HG03558 (cell line): Measurements from ENCODE around the gene PFAS.
"Not testable (repeated sequence)": the region's sequence is repeated elsewhere in the genome, so short reads cannot be mapped to it uniquely, and the experiment has no call there.

ENCODE experiments used
- ATAC-seq: cut with Tn5 transposase; IDR thresholded peaks from one replicate; pipeline ENCODE4 v1.9.1; 2021; ENCODE audit warnings: moderate number of reproducible peaks; ENCODE audit not compliant: unreplicated experiment; ENCODE audit errors: extremely low read depth

PFAS gene

DNA sequence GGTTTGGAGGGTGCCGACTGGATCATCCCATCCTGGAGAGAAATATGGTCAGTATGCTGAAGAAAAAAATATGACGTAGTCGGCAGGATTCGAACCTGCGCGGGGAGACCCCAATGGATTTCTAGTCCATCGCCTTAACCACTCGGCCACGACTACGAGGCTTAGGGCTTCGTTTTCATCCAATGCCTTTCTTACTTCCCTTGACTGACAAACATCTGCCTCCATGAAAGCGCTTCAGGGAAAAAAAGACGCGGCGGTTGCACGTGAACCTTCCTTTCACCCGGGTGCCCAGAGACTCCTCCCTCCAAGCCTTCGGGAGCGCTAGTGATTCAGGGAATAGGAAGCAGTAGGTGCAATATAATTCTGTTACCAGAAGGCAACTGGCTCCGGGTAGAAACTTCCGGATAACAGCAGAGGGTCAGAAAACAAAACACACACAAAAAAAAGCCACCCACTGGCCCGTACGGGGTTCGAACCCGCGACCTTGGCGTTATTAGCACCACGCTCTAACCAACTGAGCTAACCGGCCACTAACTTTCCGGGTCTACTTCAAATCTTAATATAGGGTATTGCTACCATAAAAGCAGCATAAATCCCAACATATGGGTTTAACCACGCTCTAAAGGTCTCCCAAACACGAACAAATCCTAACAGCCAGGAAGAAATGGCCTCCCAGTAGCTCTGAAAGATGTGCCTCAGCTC, 22.4 kb upstream of the PFAS start:
- no peak for ATAC-seq

GRCh38 chr17:8227238-8227581, 21.9 kb upstream of the PFAS start:
- ATAC-seq, result no peak

- ATAC-seq, result no peak
Observed at GRCh38 chr17:8231701-8232100, 17.4 kb upstream of the PFAS start.

GRCh38 chr17:8234361-8235270, 14.5 kb upstream of the PFAS start:
- ATAC-seq, result no peak

GRCh38 chr17:8235676-8236075, 13.4 kb upstream of the PFAS start:
- ATAC-seq, result no peak

DNA sequence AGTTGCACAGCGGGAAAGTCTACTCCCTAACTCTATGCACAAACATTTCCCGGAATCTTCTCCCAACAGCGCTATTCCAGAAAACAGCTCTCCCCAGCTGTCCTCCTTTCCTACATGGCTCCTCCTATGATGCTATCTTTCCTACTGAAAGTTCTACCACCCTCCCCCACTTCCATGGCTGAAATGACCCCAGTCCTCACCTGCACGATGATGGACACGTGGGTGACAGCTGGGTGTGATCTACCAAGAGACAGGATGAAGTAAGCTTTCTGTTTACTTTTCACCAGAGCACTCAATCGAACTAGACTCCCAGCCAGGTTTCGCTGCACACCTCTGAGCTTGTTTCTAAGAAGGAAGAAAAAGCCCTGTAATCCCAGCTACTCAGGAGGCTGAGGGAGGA, 11.9 kb upstream of the PFAS start:
- ATAC-seq, result no peak

DNA sequence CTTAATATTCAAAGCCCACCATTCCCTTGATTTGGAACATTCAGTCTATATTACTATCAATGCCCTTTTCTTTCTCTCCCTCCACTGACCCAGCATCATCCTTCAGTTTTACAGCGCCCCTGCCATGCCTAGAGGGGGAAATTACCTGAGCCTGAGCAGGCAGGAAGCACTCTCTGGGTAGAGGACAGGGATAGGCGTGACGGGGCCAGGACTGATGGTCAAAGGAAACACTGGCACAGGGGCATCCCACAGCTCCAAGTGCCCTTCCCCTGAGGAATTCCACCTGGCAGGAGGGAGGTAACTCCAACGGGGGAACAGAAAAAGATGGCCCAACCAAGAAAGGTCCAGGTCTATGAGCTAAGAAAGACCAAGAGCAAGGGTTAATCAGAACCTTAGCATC, 11.2 kb upstream of the PFAS start:
- no peak for ATAC-seq

DNA sequence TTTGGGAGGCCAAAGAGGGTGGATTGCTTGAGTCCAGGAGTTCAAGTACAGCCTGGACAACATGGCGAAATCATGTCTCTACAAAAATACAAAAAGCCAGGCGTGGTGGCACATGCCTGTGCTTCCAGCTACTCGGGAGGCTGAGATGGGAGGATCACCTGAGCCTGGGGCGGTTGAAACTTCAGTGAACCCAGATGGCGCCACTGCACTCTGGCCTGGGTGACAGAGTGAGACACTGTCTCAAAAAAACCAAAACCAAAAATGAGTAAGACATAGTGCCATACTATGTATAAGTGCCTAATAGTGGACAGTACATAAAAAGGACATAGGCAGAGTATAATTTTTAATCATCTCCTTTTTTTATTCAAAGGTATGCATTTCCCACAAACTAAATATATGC, 5.3 kb upstream of the PFAS start:
- ATAC-seq, result no peak

- no peak for ATAC-seq
Observed at GRCh38 chr17:8244768-8245167, 4.3 kb upstream of the PFAS start.

GRCh38 chr17:8249621-8250500, 772 bp downstream of the PFAS start:
- ATAC-seq, result no peak

- not testable (repeated sequence) for ATAC-seq
Observed at GRCh38 chr17:8251411-8251810, 2.3 kb downstream of the PFAS start.

DNA sequence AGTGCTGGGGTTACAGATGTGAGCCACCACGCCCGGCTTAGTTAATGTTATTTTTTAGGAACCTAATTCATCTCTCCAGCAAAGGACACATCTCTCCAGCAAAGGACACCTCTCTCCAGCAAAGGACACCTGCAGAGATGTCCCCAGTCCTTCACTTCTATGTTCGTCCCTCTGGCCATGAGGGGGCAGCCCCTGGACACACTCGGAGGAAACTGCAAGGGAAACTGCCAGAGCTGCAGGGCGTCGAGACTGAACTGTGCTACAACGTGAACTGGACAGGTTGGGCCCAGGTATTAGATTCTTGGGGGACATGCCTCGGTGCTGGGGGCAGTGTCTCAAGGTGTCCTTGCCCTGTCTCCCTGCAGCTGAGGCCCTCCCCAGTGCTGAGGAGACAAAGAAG, 4.7 kb downstream of the PFAS start:
- no peak for ATAC-seq

DNA sequence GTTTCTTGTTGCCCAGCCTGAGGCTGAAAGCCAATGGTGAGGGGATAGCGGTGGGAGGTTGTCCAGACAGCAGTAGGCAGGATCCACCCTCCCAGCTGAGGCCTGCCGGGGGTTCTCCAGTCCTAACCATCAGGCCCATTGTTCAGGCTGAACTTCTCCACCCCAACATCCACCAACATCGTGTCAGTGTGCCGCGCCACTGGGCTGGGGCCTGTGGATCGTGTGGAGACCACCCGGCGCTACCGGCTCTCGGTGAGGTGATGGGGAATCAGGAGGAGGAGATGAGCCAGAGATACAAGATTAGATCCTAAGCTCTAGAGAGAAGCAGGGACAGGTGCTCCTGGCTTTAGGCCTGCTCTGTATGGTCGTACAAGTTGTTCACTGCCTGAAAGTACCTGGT, 5.8 kb downstream of the PFAS start:
- no peak for ATAC-seq

DNA sequence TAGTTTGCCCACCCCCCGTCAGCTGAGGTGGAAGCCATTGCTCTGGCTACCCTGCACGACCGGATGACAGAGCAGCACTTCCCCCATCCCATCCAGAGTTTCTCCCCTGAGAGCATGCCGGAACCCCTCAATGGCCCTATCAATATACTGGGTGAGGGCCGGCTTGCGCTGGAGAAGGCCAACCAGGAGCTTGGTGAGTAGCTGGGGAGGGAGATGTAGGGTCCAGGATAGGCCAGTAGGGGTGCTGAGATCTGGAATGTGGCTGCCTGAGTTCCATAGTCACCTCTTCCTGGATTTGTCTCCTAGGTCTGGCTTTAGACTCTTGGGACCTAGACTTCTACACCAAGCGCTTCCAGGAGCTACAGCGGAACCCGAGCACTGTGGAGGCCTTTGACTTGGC, 6.4 kb downstream of the PFAS start:
- no peak for ATAC-seq

- no peak for ATAC-seq
Observed at GRCh38 chr17:8256291-8256690, 7.2 kb downstream of the PFAS start.

DNA sequence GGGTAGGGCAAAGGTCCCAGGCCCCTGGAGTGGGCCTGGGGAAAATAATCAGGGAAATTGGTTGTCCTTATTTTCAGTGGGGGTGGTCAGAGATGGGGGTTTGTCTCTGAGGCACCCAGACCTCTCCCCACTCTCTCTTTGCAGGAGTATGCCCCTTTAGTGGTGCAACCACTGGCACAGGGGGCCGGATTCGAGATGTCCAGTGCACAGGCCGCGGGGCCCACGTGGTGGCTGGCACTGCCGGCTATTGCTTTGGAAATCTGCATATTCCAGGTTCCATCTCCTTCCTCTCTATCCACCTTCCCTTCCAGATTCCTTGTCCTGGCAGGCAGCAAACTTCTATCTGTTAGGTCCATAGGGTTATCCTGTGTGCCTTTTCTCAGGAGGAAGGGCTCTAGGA, 7.6 kb downstream of the PFAS start:
- ATAC-seq, result no peak

GRCh38 chr17:8257801-8258200, 8.7 kb downstream of the PFAS start:
- no peak for ATAC-seq

- ATAC-seq, result no peak
Observed at GRCh38 chr17:8264320-8264719, 15.2 kb downstream of the PFAS start.

GRCh38 chr17:8264836-8265542, 15.9 kb downstream of the PFAS start:
- ATAC-seq, result no peak
